ENCODE data around the gene AP2A1.

GRCh38 chr19:49835562-49835961 is 68.8 kb downstream of the AP2A1 start:
- no peak for TF ChIP-seq STAT5B (CRISPR knock-in tag; IDR thresholded peaks at IDR 0.05)
- TF ChIP-seq TCF3 (CRISPR knock-in tag; IDR thresholded peaks at IDR 0.05): no peak
- no peak for TF ChIP-seq KAT2B (IDR thresholded peaks at IDR 0.05; ENCODE audit: low read depth, low read length)
- no peak for TF ChIP-seq KLF16 (IDR thresholded peaks at IDR 0.05)
- TF ChIP-seq ZBTB26 (CRISPR knock-in tag; IDR thresholded peaks at IDR 0.05): no peak
- no peak for TF ChIP-seq ZNF232 (CRISPR knock-in tag; IDR thresholded peaks at IDR 0.05)
